D721Med (cell line): ENCODE measurements around the gene RNASEH2C.
"Not testable (repeated sequence)": the region's sequence is repeated elsewhere in the genome, so short reads cannot be mapped to it uniquely, and the experiment has no call there.

Experiments
- DNase-seq: peaks from one replicate; pipeline ENCODE4 v3.0.0; 2011; ENCODE audit warnings: low spot score; ENCODE audit not compliant: insufficient read length
- FAIRE-seq: peaks from 2 replicates; lab custom pipeline; 2011; peaks lifted over from hg19 to GRCh38; lab: Jason Lieb, UNC
- TF ChIP-seq, protein P1 (sequence below): IDR thresholded peaks from 2 replicates; pipeline ENCODE4 v1.5.1; 2012; ENCODE audit warnings: mild to moderate bottlenecking, control low read depth; ENCODE audit not compliant: insufficient read depth; ENCODE audit errors: missing control alignments

Gene RNASEH2C

DNA sequence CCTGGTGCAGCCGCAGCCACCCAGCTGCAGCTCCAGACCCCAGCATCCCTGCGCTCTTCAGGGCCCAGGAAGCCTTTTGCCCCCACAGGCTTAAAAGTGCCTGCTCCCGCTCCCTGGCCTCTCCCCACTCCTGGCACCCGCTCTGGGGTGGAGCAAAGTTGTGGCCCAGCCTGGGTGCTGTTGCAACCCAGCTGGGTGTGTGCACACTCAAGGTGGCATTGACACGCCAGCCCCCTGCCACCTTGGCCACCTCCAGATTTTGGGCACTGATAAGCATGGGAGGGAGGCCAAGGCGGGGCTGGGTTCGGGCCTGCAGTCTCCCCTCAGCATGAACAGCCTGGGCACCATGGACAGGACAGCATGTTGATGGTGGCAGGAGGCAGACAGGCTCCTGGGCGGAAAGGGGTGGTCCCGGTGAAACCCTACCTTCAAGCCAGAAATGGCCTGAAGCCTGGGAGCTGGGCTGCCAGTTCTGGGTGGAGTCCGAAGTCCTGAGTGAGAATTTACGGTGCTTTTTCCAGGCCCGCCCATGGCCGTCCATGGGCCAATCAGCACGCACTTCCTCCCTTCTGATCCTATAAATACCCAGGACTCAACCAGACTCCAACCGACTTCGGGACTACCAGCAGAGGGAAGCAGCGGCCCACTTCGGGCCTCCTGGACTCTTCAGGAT is 23.6 kb upstream of the RNASEH2C start:
- TF ChIP-seq, protein P1, sequence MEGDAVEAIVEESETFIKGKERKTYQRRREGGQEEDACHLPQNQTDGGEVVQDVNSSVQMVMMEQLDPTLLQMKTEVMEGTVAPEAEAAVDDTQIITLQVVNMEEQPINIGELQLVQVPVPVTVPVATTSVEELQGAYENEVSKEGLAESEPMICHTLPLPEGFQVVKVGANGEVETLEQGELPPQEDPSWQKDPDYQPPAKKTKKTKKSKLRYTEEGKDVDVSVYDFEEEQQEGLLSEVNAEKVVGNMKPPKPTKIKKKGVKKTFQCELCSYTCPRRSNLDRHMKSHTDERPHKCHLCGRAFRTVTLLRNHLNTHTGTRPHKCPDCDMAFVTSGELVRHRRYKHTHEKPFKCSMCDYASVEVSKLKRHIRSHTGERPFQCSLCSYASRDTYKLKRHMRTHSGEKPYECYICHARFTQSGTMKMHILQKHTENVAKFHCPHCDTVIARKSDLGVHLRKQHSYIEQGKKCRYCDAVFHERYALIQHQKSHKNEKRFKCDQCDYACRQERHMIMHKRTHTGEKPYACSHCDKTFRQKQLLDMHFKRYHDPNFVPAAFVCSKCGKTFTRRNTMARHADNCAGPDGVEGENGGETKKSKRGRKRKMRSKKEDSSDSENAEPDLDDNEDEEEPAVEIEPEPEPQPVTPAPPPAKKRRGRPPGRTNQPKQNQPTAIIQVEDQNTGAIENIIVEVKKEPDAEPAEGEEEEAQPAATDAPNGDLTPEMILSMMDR: peak; percentile 29
- FAIRE-seq (no peak), DNase-seq (no peak)

DNA sequence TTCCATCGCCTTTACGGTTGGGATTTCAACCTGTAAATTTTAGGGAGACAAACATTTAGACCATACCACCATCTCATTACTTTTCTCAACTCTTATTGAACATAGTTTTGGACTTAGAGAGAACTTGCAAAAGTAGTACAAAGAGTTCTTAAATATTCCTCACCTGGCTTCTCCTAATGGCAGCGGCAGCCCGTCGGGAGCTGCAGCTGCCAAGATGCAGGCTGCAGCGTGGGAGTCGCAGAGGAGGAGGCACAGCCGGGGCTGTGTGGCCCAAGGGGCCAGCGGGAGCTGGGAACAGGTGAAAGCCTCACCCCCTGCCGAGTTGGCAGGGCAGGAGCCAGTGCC is 23.1 kb upstream of the RNASEH2C start:
- DNase-seq (no peak), FAIRE-seq (no peak)
- TF ChIP-seq, protein P1: no peak

DNA sequence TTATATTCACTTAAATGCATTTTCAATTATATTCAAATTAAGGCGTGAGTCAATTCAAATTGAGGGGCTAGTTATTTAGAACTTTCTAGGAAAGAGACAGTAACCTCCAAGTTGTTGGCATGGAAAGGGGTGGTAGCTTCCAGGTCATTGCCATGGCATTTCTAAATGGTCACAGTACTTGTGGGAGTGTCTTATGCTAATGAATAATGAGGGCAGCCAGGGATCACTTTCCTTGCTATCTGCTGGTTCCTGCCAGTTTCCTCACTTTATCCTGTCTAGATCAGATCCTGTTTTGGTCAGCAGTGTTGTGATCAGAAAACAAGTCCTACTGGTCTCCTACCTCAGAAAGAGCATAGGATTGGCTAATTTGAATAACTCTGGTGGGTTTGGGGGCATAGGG is 21.8 kb upstream of the RNASEH2C start:
- TF ChIP-seq, protein P1: no peak
- no peak for DNase-seq
- no peak for FAIRE-seq

DNA sequence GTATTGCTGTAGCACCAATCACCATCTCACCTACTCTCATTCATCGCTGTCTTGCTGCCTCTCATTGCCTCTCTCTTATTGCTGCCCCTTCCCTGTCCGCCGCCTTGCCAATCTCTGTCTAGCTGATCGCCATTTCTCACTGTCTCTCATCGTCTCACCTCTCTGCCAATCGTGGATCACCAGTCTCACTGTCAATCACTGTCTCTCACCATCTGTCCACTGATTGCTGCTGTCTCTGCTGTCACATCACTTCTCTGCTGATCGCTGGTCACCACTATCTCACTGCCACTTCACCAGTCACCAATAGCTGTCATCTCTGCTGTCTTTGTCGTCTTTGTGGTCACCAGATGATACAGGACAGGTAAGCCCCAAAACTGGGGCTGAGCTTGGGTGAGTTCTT is 20.6 kb upstream of the RNASEH2C start:
- FAIRE-seq: no peak
- DNase-seq: no peak
- TF ChIP-seq, protein P1: no peak

DNA sequence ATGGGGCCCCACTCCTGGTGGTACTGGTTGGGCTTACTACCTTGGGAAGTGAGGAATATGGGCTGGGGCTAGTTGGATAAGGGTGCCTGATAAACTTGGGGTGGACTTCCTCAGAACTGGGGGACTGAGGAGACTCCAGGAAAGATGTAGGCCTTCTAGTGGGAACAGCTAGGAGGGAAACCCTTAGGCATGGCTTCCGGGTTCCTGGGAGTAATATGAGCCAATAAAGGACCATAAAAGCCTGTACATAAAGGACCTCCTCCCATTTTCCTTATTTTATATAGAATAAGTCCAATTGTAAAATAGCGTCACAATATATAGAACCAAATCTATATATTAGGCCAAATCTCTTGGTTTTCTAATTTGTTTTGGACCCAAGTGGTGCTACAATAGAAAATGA is 18.4 kb upstream of the RNASEH2C start:
- FAIRE-seq (no peak), DNase-seq (no peak)
- TF ChIP-seq, protein P1: no peak

DNA sequence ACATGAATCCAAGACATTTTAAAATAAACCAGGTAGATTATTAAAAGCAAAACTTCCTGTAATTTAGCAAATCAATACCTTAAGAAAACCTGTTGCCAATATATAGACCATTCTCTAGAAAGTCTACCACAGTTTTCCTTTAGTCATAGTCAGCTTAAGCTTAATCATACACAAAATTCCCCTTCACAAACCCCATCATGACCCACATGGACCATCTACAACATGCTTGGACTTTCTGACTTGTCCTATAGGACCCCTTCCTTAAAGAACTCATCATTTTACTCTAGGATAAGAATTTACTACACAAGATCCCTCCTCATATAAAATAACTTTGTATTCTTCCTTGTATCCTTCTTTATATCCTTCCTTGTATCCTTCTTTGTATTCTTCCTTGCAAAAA is 16.2 kb upstream of the RNASEH2C start:
- TF ChIP-seq, protein P1: no peak
- FAIRE-seq: no peak
- DNase-seq: no peak

DNA sequence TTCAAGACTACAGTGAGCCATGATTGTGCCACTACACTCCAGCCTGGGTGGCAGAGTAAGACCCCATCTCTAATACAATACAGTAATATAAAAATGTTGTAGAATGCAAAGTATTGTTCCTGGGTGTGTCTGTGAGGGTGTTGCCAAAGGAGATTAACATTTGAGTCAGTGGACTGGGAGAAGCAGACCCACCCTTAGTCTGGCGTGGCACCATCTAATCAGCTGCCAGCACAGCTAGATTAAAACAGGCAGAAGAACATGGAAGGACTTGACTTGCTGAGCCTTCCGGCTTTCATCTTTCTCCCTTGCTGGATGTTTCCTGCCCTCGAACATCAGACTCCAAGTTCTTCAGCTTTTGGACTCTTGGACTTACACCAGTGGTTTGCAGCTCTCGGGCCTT is 14.5 kb upstream of the RNASEH2C start:
- not testable (repeated sequence) for FAIRE-seq, DNase-seq

DNA sequence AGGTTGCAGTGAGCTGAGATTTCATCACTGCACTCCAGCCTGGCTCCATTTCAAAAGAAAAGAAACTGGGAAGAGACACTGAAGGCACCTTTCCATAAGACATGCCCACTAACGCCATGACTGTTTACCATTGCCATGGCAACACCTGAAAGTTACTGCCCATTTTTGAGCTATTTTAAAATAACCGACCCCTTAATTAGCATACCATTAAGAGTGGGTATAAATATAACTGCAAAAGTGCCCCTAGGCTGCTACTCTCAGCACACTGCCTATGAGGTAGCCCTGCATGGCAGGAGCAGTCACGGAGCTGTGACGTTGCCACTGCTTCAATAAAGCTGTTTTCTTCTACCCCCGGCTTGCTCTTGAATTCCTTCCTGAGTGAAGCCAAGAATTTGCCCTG is 9.9 kb upstream of the RNASEH2C start:
- FAIRE-seq (no peak), DNase-seq (no peak)
- TF ChIP-seq, protein P1: no peak
